ENCODE measurements around the gene FOXP1.

The FOXP1 gene

GRCh38 chr3:71570546-71570945 lies 13.0 kb downstream of the FOXP1 start:
- TF ChIP-seq ZNF70 (CRISPR knock-in tag; IDR thresholded peaks at IDR 0.05) (no peak), BACH2 (CRISPR knock-in tag; IDR thresholded peaks at IDR 0.05; ENCODE audit: borderline replicate concordance) (no peak), CSRNP3 (CRISPR knock-in tag; IDR thresholded peaks at IDR 0.05) (no peak), POU6F1 (CRISPR knock-in tag; IDR thresholded peaks at IDR 0.05; ENCODE audit: borderline replicate concordance, low read depth) (no peak), TOX (CRISPR knock-in tag; IDR thresholded peaks at IDR 0.05; ENCODE audit: borderline replicate concordance) (no peak), CSDC2 (CRISPR knock-in tag; IDR thresholded peaks at IDR 0.05) (no peak), PATZ1 (CRISPR knock-in tag; IDR thresholded peaks at IDR 0.05; ENCODE audit: borderline replicate concordance) (no peak), ARNTL (CRISPR knock-in tag; IDR thresholded peaks at IDR 0.05; ENCODE audit: borderline replicate concordance, low read depth) (no peak), ZFP3 (CRISPR knock-in tag; IDR thresholded peaks at IDR 0.05) (no peak), ZNF8 (CRISPR knock-in tag; IDR thresholded peaks at IDR 0.05) (no peak), ESRRG (CRISPR knock-in tag; IDR thresholded peaks at IDR 0.05) (no peak), ZC3H10 (CRISPR knock-in tag; IDR thresholded peaks at IDR 0.05) (no peak), GLIS3 (CRISPR knock-in tag; IDR thresholded peaks at IDR 0.05) (no peak), OSR1 (CRISPR knock-in tag; IDR thresholded peaks at IDR 0.05) (no peak), ZNF565 (CRISPR knock-in tag; conservative IDR thresholded peaks at IDR 0.05; ENCODE audit: low read depth) (no peak), ISL1 (CRISPR knock-in tag; IDR thresholded peaks at IDR 0.05) (no peak), ZFP30 (CRISPR knock-in tag; IDR thresholded peaks at IDR 0.05) (no peak), PPARA (CRISPR knock-in tag; IDR thresholded peaks at IDR 0.05; ENCODE audit: borderline replicate concordance) (no peak), RARB (CRISPR knock-in tag; IDR thresholded peaks at IDR 0.05) (no peak), TSHZ2 (CRISPR knock-in tag; IDR thresholded peaks at IDR 0.05) (no peak)
- no peak for ATAC-seq

- no peak for ATAC-seq
- TF ChIP-seq TSHZ2 (CRISPR knock-in tag; IDR thresholded peaks at IDR 0.05) = no peak
- no peak for TF ChIP-seq CSDC2 (CRISPR knock-in tag; IDR thresholded peaks at IDR 0.05)
- no peak for TF ChIP-seq TOX (CRISPR knock-in tag; IDR thresholded peaks at IDR 0.05; ENCODE audit: borderline replicate concordance)
- TF ChIP-seq ZNF8 (CRISPR knock-in tag; IDR thresholded peaks at IDR 0.05) = no peak
- TF ChIP-seq ESRRG (CRISPR knock-in tag; IDR thresholded peaks at IDR 0.05) = no peak
- TF ChIP-seq PPARA (CRISPR knock-in tag; IDR thresholded peaks at IDR 0.05; ENCODE audit: borderline replicate concordance) = no peak
- no peak for TF ChIP-seq POU6F1 (CRISPR knock-in tag; IDR thresholded peaks at IDR 0.05; ENCODE audit: borderline replicate concordance, low read depth)
- TF ChIP-seq OSR1 (CRISPR knock-in tag; IDR thresholded peaks at IDR 0.05) = no peak
- TF ChIP-seq ARNTL (CRISPR knock-in tag; IDR thresholded peaks at IDR 0.05; ENCODE audit: borderline replicate concordance, low read depth) = no peak
- no peak for TF ChIP-seq ZFP30 (CRISPR knock-in tag; IDR thresholded peaks at IDR 0.05)
- TF ChIP-seq ZNF70 (CRISPR knock-in tag; IDR thresholded peaks at IDR 0.05) = no peak
- TF ChIP-seq RARB (CRISPR knock-in tag; IDR thresholded peaks at IDR 0.05) = no peak
These were observed 15.3 kb downstream of the FOXP1 start for GRCh38 chr3:71568207-71568606.

Measured in SK-N-SH treated with all-trans-retinoic acid at 6 μM for 48 hours (cell line).